ENCODE results near the gene KPNA4.
A peak's percentile ranks its signal among the peaks of the same experiment; 100 is the strongest.
"Not testable (repeated sequence)": the region's sequence is repeated elsewhere in the genome, so short reads cannot be mapped to it uniquely, and the experiment has no call there.

The KPNA4 gene

GRCh38 chr3:160565442-160566403, at the start of gene KPNA4:
TSS of gene KPNA4 (minus strand) at chr3:160565571. CDS start at chr3:160565282, 289 bp downstream.
- peak; percentile 94 for DNase-seq (ENCODE audit: low read depth)

GRCh38 chr3:160613661-160614060, 48.3 kb upstream of the KPNA4 start:
- no peak for DNase-seq (ENCODE audit: low read depth)

GRCh38 chr3:160612386-160613075, 47.2 kb upstream of the KPNA4 start:
- no peak for DNase-seq (ENCODE audit: low read depth)

- no peak for DNase-seq (ENCODE audit: low read depth)
Observed at GRCh38 chr3:160611141-160611540, 45.8 kb upstream of the KPNA4 start.

- no peak for DNase-seq (ENCODE audit: low read depth)
Observed at GRCh38 chr3:160608870-160609269, 43.5 kb upstream of the KPNA4 start.

GRCh38 chr3:160607826-160608225, 42.5 kb upstream of the KPNA4 start:
- DNase-seq (ENCODE audit: low read depth), result no peak

GRCh38 chr3:160605315-160605714, 39.9 kb upstream of the KPNA4 start:
- DNase-seq (ENCODE audit: low read depth), result no peak

GRCh38 chr3:160603845-160604244, 38.5 kb upstream of the KPNA4 start:
- DNase-seq (ENCODE audit: low read depth), result not testable (repeated sequence)

- no peak for DNase-seq (ENCODE audit: low read depth)
Observed at GRCh38 chr3:160602259-160602658, 36.9 kb upstream of the KPNA4 start.

- no peak for DNase-seq (ENCODE audit: low read depth)
Observed at GRCh38 chr3:160601288-160601687, 35.9 kb upstream of the KPNA4 start.

GRCh38 chr3:160598865-160599264, 33.5 kb upstream of the KPNA4 start:
- DNase-seq (ENCODE audit: low read depth), result no peak

GRCh38 chr3:160588023-160588422, 22.7 kb upstream of the KPNA4 start:
- no peak for DNase-seq (ENCODE audit: low read depth)

GRCh38 chr3:160587105-160587504, 21.7 kb upstream of the KPNA4 start:
- no peak for DNase-seq (ENCODE audit: low read depth)

- no peak for DNase-seq (ENCODE audit: low read depth)
Observed at GRCh38 chr3:160586679-160587078, 21.3 kb upstream of the KPNA4 start.

GRCh38 chr3:160583451-160583850, 18.1 kb upstream of the KPNA4 start:
- DNase-seq (ENCODE audit: low read depth), result no peak

- no peak for DNase-seq (ENCODE audit: low read depth)
Observed at GRCh38 chr3:160580938-160581337, 15.6 kb upstream of the KPNA4 start.

GRCh38 chr3:160577556-160578195, 12.3 kb upstream of the KPNA4 start:
- no peak for DNase-seq (ENCODE audit: low read depth)

GRCh38 chr3:160577093-160577492, 11.7 kb upstream of the KPNA4 start:
- DNase-seq (ENCODE audit: low read depth), result no peak

GRCh38 chr3:160576621-160577020, 11.2 kb upstream of the KPNA4 start:
- DNase-seq (ENCODE audit: low read depth), result no peak

GRCh38 chr3:160575589-160575988, 10.2 kb upstream of the KPNA4 start:
- DNase-seq (ENCODE audit: low read depth), result no peak

GRCh38 chr3:160574636-160575035, 9.3 kb upstream of the KPNA4 start:
- no peak for DNase-seq (ENCODE audit: low read depth)

- DNase-seq (ENCODE audit: low read depth), result not testable (repeated sequence)
Observed at GRCh38 chr3:160573955-160574525, 8.7 kb upstream of the KPNA4 start.

Measured in activated T-cell treated with anti-CD3 and anti-CD28 coated beads for 48 hours (primary cell).